A673 (cell line): ENCODE measurements around the gene CCT3.

Experiments used
- CTCF ChIP-seq: fragments of 300-800, 200-600 bp; sonication (generic); conservative IDR thresholded peaks from 2 replicates; pipeline ENCODE4 v1.5.1; 2017; ENCODE audit warnings: low read depth, mild to moderate bottlenecking, antibody characterized with exemption, low read length, moderate library complexity, mixed read lengths
- EZH2 ChIP-seq: fragments of 200-600 bp; sonication (generic); IDR thresholded peaks from 2 replicates; pipeline ENCODE4 v1.6.1; 2017; ENCODE audit warnings: borderline replicate concordance, low read depth, mild to moderate bottlenecking, mixed read lengths, antibody characterized with exemption, low read length; ENCODE audit not compliant: poor library complexity, severe bottlenecking

- TF ChIP-seq CTCF (no peak), EZH2 (no peak)
These were observed 58.3 kb downstream of the CCT3 start for GRCh38 chr1:156279837-156280236.
